Endothelial cell of umbilical vein (primary cell): ENCODE measurements around the gene ZMIZ1. TPM values are rescaled to one million over a fixed set of nuclear protein-coding genes. Genes with fewer than 3 reads are reported as not detected.

Source experiments
- BruUV-seq: library from RNA; stranded (reverse); fragments of 400-500 nt; replicated peaks from 2 replicates; lab custom pipeline; 2021; lab: Mats Ljungman, UMichigan
- CTCF ChIA-PET: fragments of 300-600, 350-600 bp; sonication (Branson Sonifier 250); formaldehyde crosslinking; loops from one replicate; lab custom pipeline; 2021; ENCODE audit warnings: antibody characterized with exemption, inconsistent platforms; lab: Charles Lee
- POLR2A ChIA-PET: fragments of 300-600, 350-600 bp; sonication (Branson Sonifier 250); formaldehyde crosslinking; loops from one replicate; lab custom pipeline; 2021; ENCODE audit warnings: antibody characterized with exemption, inconsistent platforms; lab: Charles Lee
- DNase-seq: peaks from one replicate; pipeline ENCODE4 v3.0.0-alpha.2; 2011; ENCODE audit warnings: low read depth, low spot score
- FAIRE-seq: peaks from 2 replicates; lab custom pipeline; 2011; peaks lifted over from hg19 to GRCh38; lab: Jason Lieb, UNC
- H2AFZ ChIP-seq: 2 replicates; pipeline ENCODE4 v1.6.0; 2012; ENCODE audit warnings: low read depth, low read length, control low read depth, inconsistent platforms
- H3K27ac ChIP-seq: 2 replicates; pipeline ENCODE4 v1.5.1; 2011; ENCODE audit warnings: low read depth, mild to moderate bottlenecking, control low read depth, low read length, moderate library complexity; ENCODE audit not compliant: insufficient read depth
- H3K27me3 ChIP-seq, 2 experiments: 2 replicates each; pipeline versions ENCODE4 v1.6.0 to v1.6.1; 2011; ENCODE audit warnings: low read length in 2 of 2, mixed read lengths in 1 of 2; ENCODE audit not compliant: control insufficient read depth in 2 of 2, insufficient read depth in 2 of 2
- H3K36me3 ChIP-seq, 2 experiments: 2 replicates in 1 of 2; 3 replicates in 1 of 2; pipeline ENCODE4 v1.5.1; 2011; ENCODE audit warnings: low read length in 2 of 2, mild to moderate bottlenecking in 1 of 2, moderate library complexity in 1 of 2; ENCODE audit not compliant: control insufficient read depth in 2 of 2, insufficient read depth in 2 of 2; ENCODE audit errors: extremely low read depth in 1 of 2
- H3K4me1 ChIP-seq: 3 replicates; pipeline ENCODE4 v1.5.1; 2011; ENCODE audit warnings: mild to moderate bottlenecking, low read length; ENCODE audit not compliant: control insufficient read depth, insufficient read depth; ENCODE audit errors: extremely low read depth
- H3K4me2 ChIP-seq: 2 replicates; pipeline ENCODE4 v1.6.1; 2011; ENCODE audit warnings: low read length, control low read depth, mixed read lengths; ENCODE audit not compliant: insufficient read depth
- H3K4me3 ChIP-seq, 3 experiments: fragments of 200-600 bp in 1 of 3; sonication (generic), shearing (Covaris generic) in 1 of 3; replicated peaks in 1 of 3; 2 replicates each; pipeline ENCODE4 v1.5.1; 2011 to 2016; ENCODE audit warnings: control low read depth in 3 of 3, low read length in 3 of 3, mild to moderate bottlenecking in 2 of 3, inconsistent platforms in 1 of 3, low read depth in 1 of 3, moderate library complexity in 1 of 3; ENCODE audit not compliant: insufficient read depth in 1 of 3
- H3K79me2 ChIP-seq: 2 replicates; pipeline ENCODE4 v1.6.0; 2012; ENCODE audit warnings: low read length, inconsistent platforms; ENCODE audit not compliant: control insufficient read depth, insufficient read depth
- H3K9ac ChIP-seq: replicated peaks from 2 replicates; pipeline ENCODE3; 2011; ENCODE audit warnings: low read length, control low read depth; ENCODE audit not compliant: insufficient read depth; ENCODE audit errors: extremely low read depth
- H3K9me1 ChIP-seq: replicated peaks from 3 replicates; pipeline ENCODE4 v1.6.0; 2011; ENCODE audit warnings: mild to moderate bottlenecking, low read length; ENCODE audit not compliant: control insufficient read depth, insufficient read depth; ENCODE audit errors: extremely low read depth
- H3K9me3 ChIP-seq: replicated peaks from 2 replicates; pipeline ENCODE4 v1.5.1; 2012; ENCODE audit warnings: low read length, inconsistent platforms; ENCODE audit not compliant: control insufficient read depth, insufficient read depth
- H4K20me1 ChIP-seq: replicated peaks from 2 replicates; pipeline ENCODE3; 2011; ENCODE audit warnings: mild to moderate bottlenecking, low read length; ENCODE audit not compliant: control insufficient read depth, insufficient read depth; ENCODE audit errors: extremely low read depth
- CTCF ChIP-seq, 2 donors: IDR thresholded peaks; 1 replicate in 1 of 2; 2 replicates in 1 of 2; pipeline ENCODE4 v1.5.1; 2011; ENCODE audit warnings: low read length in 2 of 2, mild to moderate bottlenecking in 2 of 2, moderate library complexity in 2 of 2, control low read depth in 1 of 2, inconsistent platforms in 1 of 2, low read depth in 1 of 2; ENCODE audit not compliant: insufficient read depth in 1 of 2; ENCODE audit errors: extremely low read depth in 1 of 2
- EZH2 ChIP-seq: IDR thresholded peaks from 2 replicates; pipeline ENCODE4 v1.6.1; 2012; ENCODE audit warnings: borderline replicate concordance, low read depth, mild to moderate bottlenecking, moderate library complexity, low read length, inconsistent platforms; ENCODE audit not compliant: severe bottlenecking
- FOS ChIP-seq: IDR thresholded peaks from 2 replicates; pipeline ENCODE4 v1.6.1; 2011; ENCODE audit warnings: mild to moderate bottlenecking, low read length, moderate library complexity, borderline replicate concordance; ENCODE audit not compliant: insufficient read depth
- GATA2 ChIP-seq: IDR thresholded peaks from 2 replicates; pipeline ENCODE4 v1.7.0; 2011; ENCODE audit warnings: low read depth, mild to moderate bottlenecking, moderate library complexity, mixed read lengths, low read length; ENCODE audit not compliant: insufficient read length, insufficient read depth
- JUN ChIP-seq: IDR thresholded peaks from 2 replicates; pipeline ENCODE4 v1.6.1; 2011; ENCODE audit warnings: borderline replicate concordance, low read depth; ENCODE audit not compliant: insufficient read length, insufficient read depth
- MAX ChIP-seq: IDR thresholded peaks from 2 replicates; pipeline ENCODE4 v1.6.1; 2011; ENCODE audit not compliant: insufficient read depth, insufficient read length
- MYC ChIP-seq: IDR thresholded peaks from one replicate; pipeline ENCODE4 v1.6.1; 2011; ENCODE audit warnings: mild to moderate bottlenecking, low read depth, low read length
- POLR2A ChIP-seq: IDR thresholded peaks from 2 replicates; pipeline ENCODE4 v1.6.1; 2012; ENCODE audit warnings: low read depth, mild to moderate bottlenecking, control low read depth, low read length
- POLR2AphosphoS5 ChIP-seq: IDR thresholded peaks from 2 replicates; pipeline ENCODE4 v1.6.1; 2012; ENCODE audit warnings: low read depth, mild to moderate bottlenecking, control low read depth, low read length, moderate library complexity; ENCODE audit not compliant: insufficient read depth
- dilution Hi-C: fragments of 300-500 bp; cut with MboI; formaldehyde crosslinking; loops from one replicate; pipeline ENCODE4 v1.15.0; 2019; ENCODE audit warnings: low sequenced_read_pairs; ENCODE audit not compliant: extremely low pct_ligation_motif_present
- intact Hi-C: fragments of 100-400 bp; cut with micrococcal nuclease; formaldehyde crosslinking; loops from one replicate; pipeline ENCODE4 v1.10.0; 2022
- polyA plus RNA-seq, 4 experiments: library from polyadenylated mRNA; depleted of rRNA in 3 of 4; stranded (reverse) in 3 of 4; unstranded in 1 of 4; fragments of >200 nt; gene quantifications; 2 replicates each; pipeline versions ENCODE4 v1.2.1 to v1.2.3, GENCODE V29; 2011 to 2012; ENCODE audit warnings: missing spikeins in 1 of 4
- total RNA-seq: library from RNA; stranded (reverse); gene quantifications from 2 replicates; pipeline ENCODE4 v1.2.3, GENCODE V29; 2021

The ZMIZ1 gene
- total and polyA plus RNA-seq, 2 donors (not counting 3 experiments of a cell fraction or from before 2014, with no cell fraction given) = 12.5 to 46.7 TPM

- dilution Hi-C loops = no loop called here
- H3K79me2 ChIP-seq = peaks cover 61% of the 10 kb centered on the region
Observed at GRCh38 chr10:79270466-79271246, 201.9 kb downstream of the ZMIZ1 start.

More at GRCh38 chr10:79270466-79271246, 201.9 kb downstream of the ZMIZ1 start:
- intact Hi-C loops = no loop called here
- peaks cover 34% of the 10 kb centered on the region for H3K4me1 ChIP-seq
- no TSS peak for BruUV-seq
- H3K9ac ChIP-seq = no peak overlapping the region
- H2AFZ ChIP-seq = no peak overlapping the region
- H3K9me1 ChIP-seq = no peaks in the 10 kb centered on the region
- no peaks in the 10 kb centered on the region for H4K20me1 ChIP-seq
- H3K27ac ChIP-seq = no peak overlapping the region
- DNase-seq (no peak), FAIRE-seq (no peak)
- H3K9me3 ChIP-seq = no peaks in the 10 kb centered on the region
- H3K4me3 ChIP-seq = no peak overlapping the region
- ChIA-PET POLR2A (no interaction called here), CTCF (no interaction called here)
- no peaks in the 10 kb centered on the region for H3K27me3 ChIP-seq
- H3K36me3 ChIP-seq = peaks cover 0 to 7% of the 10 kb centered on the region in 2 experiments
- H3K4me2 ChIP-seq = no peak overlapping the region
- no peak for TF ChIP-seq POLR2AphosphoS5
- TF ChIP-seq GATA2 = no peak
- TF ChIP-seq CTCF (IDR thresholded peaks at IDR 0.05; ENCODE audit: extremely low read depth in 1 of 2, insufficient read depth in 1 of 2, low read depth in 1 of 2, low read length in 2 of 2) = no peak
- no peak for TF ChIP-seq MAX
- TF ChIP-seq EZH2 = no peak
- no peak for TF ChIP-seq FOS
- TF ChIP-seq POLR2A = no peak
- no peak for TF ChIP-seq JUN
- no peak for TF ChIP-seq MYC
